Fibroblast of lung (primary cell): Measurements from ENCODE around the gene ATP6V0E1. TPM values are rescaled to one million over a fixed set of nuclear protein-coding genes. Genes with fewer than 3 reads are reported as not detected.

Source experiments
- DNase-seq, 2 donors: peaks; one replicate each; pipeline versions ENCODE4 v3.0.0 to v3.0.0-alpha.2; 2010; ENCODE audit warnings: low read depth in 2 of 2
- H2AFZ ChIP-seq: 2 replicates; pipeline ENCODE4 v1.5.1; 2012; ENCODE audit warnings: low read length, control low read depth, inconsistent platforms
- H3K27ac ChIP-seq: 2 replicates; pipeline ENCODE4 v1.5.1; 2011; ENCODE audit warnings: low read length, control low read depth; ENCODE audit not compliant: insufficient read depth
- H3K27me3 ChIP-seq: 2 replicates; pipeline ENCODE4 v1.5.1; 2011; ENCODE audit warnings: mild to moderate bottlenecking, low read length; ENCODE audit not compliant: control insufficient read depth, insufficient read depth
- H3K36me3 ChIP-seq: 2 replicates; pipeline ENCODE4 v1.5.1; 2011; ENCODE audit warnings: low read length; ENCODE audit not compliant: control insufficient read depth, insufficient read depth
- H3K4me1 ChIP-seq: 2 replicates; pipeline ENCODE4 v1.5.1; 2011; ENCODE audit warnings: low read length; ENCODE audit not compliant: control insufficient read depth, insufficient read depth; ENCODE audit errors: extremely low read depth
- H3K4me2 ChIP-seq: 2 replicates; pipeline ENCODE4 v1.5.1; 2011; ENCODE audit warnings: low read length, control low read depth; ENCODE audit not compliant: insufficient read depth; ENCODE audit errors: extremely low read depth
- H3K4me3 ChIP-seq, 4 experiments: fragments of 200-600 bp in 1 of 4; sonication (generic) in 1 of 4; replicated peaks in 1 of 4; 2 replicates each; pipeline ENCODE4 v1.5.1; 2011 to 2016; ENCODE audit warnings: low read length in 4 of 4, low read depth in 3 of 4, mild to moderate bottlenecking in 3 of 4, control low read depth in 2 of 4, inconsistent platforms in 1 of 4, mixed read lengths in 1 of 4; ENCODE audit not compliant: insufficient read depth in 1 of 4; ENCODE audit errors: control extremely low read depth in 1 of 4
- H3K79me2 ChIP-seq: 2 replicates; pipeline ENCODE4 v1.5.1; 2012; ENCODE audit warnings: mild to moderate bottlenecking, low read length, inconsistent platforms; ENCODE audit not compliant: control insufficient read depth, insufficient read depth
- H3K9ac ChIP-seq: 2 replicates; pipeline ENCODE4 v1.5.1; 2011; ENCODE audit warnings: mild to moderate bottlenecking, low read length, control low read depth; ENCODE audit not compliant: insufficient read depth
- H3K9me3 ChIP-seq: 2 replicates; pipeline ENCODE4 v1.5.1; 2012; ENCODE audit warnings: low read depth, low read length; ENCODE audit not compliant: control insufficient read depth, insufficient read depth
- H4K20me1 ChIP-seq: 2 replicates; pipeline ENCODE4 v1.5.1; 2011; ENCODE audit warnings: low read length; ENCODE audit not compliant: control insufficient read depth, insufficient read depth; ENCODE audit errors: extremely low read depth
- CTCF ChIP-seq, 2 donors: IDR thresholded peaks in 1 of 2; conservative IDR thresholded peaks in 1 of 2; 1 replicate in 1 of 2; 2 replicates in 1 of 2; pipeline ENCODE4 v1.5.1; 2011 to 2012; ENCODE audit warnings: low read length in 2 of 2, control low read depth in 1 of 2, inconsistent platforms in 1 of 2, low read depth in 1 of 2, mild to moderate bottlenecking in 1 of 2
- EZH2 ChIP-seq: IDR thresholded peaks from 2 replicates; pipeline ENCODE4 v1.5.1; 2012; ENCODE audit warnings: low read length, control low read depth, mild to moderate bottlenecking; ENCODE audit errors: missing control alignments
- polyA plus RNA-seq, 2 donors: library from polyadenylated mRNA; depleted of rRNA in 1 of 2; stranded (reverse) in 1 of 2; unstranded in 1 of 2; fragments of >200 nt; gene quantifications; 2 replicates each; pipeline ENCODE4 v1.2.1, GENCODE V29; 2011 to 2012; ENCODE audit warnings: missing spikeins in 1 of 2
- total RNA-seq: library from RNA; depleted of rRNA; stranded (reverse); fragments of >200 nt; gene quantifications from 2 replicates; pipeline ENCODE4 v1.2.1, GENCODE V29; 2014

The ATP6V0E1 gene
- total and polyA plus RNA-seq, 2 donors (not counting 1 experiment from before 2014, with no cell fraction given) = 377 to 635 TPM

GRCh38 chr5:173033923-173034322 lies 50.4 kb downstream of the ATP6V0E1 start:
- Histone ChIP-seq H3K9me3 (no peaks in the 10 kb centered on the region), H3K27me3 (no peaks in the 10 kb centered on the region), H3K4me3 (no peak overlapping the region), H4K20me1 (no peaks in the 10 kb centered on the region), H3K9ac (no peak overlapping the region), H3K4me2 (no peak overlapping the region), H3K36me3 (no peaks in the 10 kb centered on the region), H3K4me1 (peaks cover 5% of the 10 kb centered on the region), H3K27ac (no peak overlapping the region), H2AFZ (no peak overlapping the region), H3K79me2 (peaks cover 17% of the 10 kb centered on the region)
- DNase-seq = peak in 1 of 2 donors; percentile 43
- TF ChIP-seq CTCF (conservative IDR thresholded peaks at IDR 0.05 in 1 of 2, IDR thresholded peaks at IDR 0.05 in 1 of 2; ENCODE audit: low read depth in 1 of 2, low read length in 2 of 2) (no peak), EZH2 (no peak)

- no peak overlapping the region for H2AFZ ChIP-seq
- H3K27me3 ChIP-seq = no peaks in the 10 kb centered on the region
- peaks cover 7% of the 10 kb centered on the region for H3K79me2 ChIP-seq
- no peak overlapping the region for H3K4me3 ChIP-seq
- no peaks in the 10 kb centered on the region for H3K36me3 ChIP-seq
- H3K4me1 ChIP-seq = peaks cover 5% of the 10 kb centered on the region
- H4K20me1 ChIP-seq = no peaks in the 10 kb centered on the region
- H3K27ac ChIP-seq = no peak overlapping the region
- H3K4me2 ChIP-seq = no peak overlapping the region
- no peak for DNase-seq
- no peaks in the 10 kb centered on the region for H3K9me3 ChIP-seq
- H3K9ac ChIP-seq = no peak overlapping the region
- TF ChIP-seq CTCF (conservative IDR thresholded peaks at IDR 0.05 in 1 of 2, IDR thresholded peaks at IDR 0.05 in 1 of 2; ENCODE audit: low read depth in 1 of 2, low read length in 2 of 2) = no peak
- TF ChIP-seq EZH2 = no peak
These were observed 52.5 kb downstream of the ATP6V0E1 start for GRCh38 chr5:173035904-173036707.

- no peak for DNase-seq
- Histone ChIP-seq H3K9ac (no peak overlapping the region), H2AFZ (no peak overlapping the region), H3K36me3 (no peaks in the 10 kb centered on the region), H3K4me1 (peaks cover 8% of the 10 kb centered on the region), H3K27ac (no peak overlapping the region), H3K79me2 (no peaks in the 10 kb centered on the region), H3K4me3 (no peak overlapping the region), H4K20me1 (no peaks in the 10 kb centered on the region), H3K4me2 (no peak overlapping the region), H3K9me3 (no peaks in the 10 kb centered on the region), H3K27me3 (no peaks in the 10 kb centered on the region)
- TF ChIP-seq EZH2 = no peak
- TF ChIP-seq CTCF (conservative IDR thresholded peaks at IDR 0.05 in 1 of 2, IDR thresholded peaks at IDR 0.05 in 1 of 2; ENCODE audit: low read depth in 1 of 2, low read length in 2 of 2) = no peak
These were observed 55.6 kb downstream of the ATP6V0E1 start for GRCh38 chr5:173039188-173039587.
